GM19455 (cell line): ENCODE results near the gene HOXB5.

Source experiments
- ATAC-seq: cut with Tn5 transposase; IDR thresholded peaks from one replicate; pipeline ENCODE4 v1.9.1; 2021; ENCODE audit not compliant: unreplicated experiment

The HOXB5 gene

GRCh38 chr17:48591255-48592056, 2.1 kb downstream of the HOXB5 start:
- no peak for ATAC-seq

GRCh38 chr17:48590607-48591161, 2.9 kb downstream of the HOXB5 start:
- ATAC-seq: no peak

- ATAC-seq: no peak
These were observed 3.6 kb downstream of the HOXB5 start, which contains the start of gene HOXB3 for GRCh38 chr17:48589831-48590606. TSS of gene HOXB3 (minus strand) at chr17:48590241. CDS start at chr17:48552474, 37,767 bp downstream.

GRCh38 chr17:48589060-48589830, 4.3 kb downstream of the HOXB5 start:
- ATAC-seq: no peak

GRCh38 chr17:48588528-48588927, 5.1 kb downstream of the HOXB5 start:
- ATAC-seq: no peak

- ATAC-seq: no peak
These were observed 5.5 kb downstream of the HOXB5 start for GRCh38 chr17:48588074-48588415.

GRCh38 chr17:48587276-48588073, 6.1 kb downstream of the HOXB5 start:
- ATAC-seq: no peak

GRCh38 chr17:48586355-48587258, 7.0 kb downstream of the HOXB5 start:
- ATAC-seq: no peak

- ATAC-seq: no peak
These were observed 9.3 kb downstream of the HOXB5 start for GRCh38 chr17:48584223-48584741.

GRCh38 chr17:48583708-48584222, 9.8 kb downstream of the HOXB5 start:
- no peak for ATAC-seq

GRCh38 chr17:48582750-48583069, 10.9 kb downstream of the HOXB5 start:
- ATAC-seq: no peak

- ATAC-seq: no peak
These were observed 13.6 kb downstream of the HOXB5 start for GRCh38 chr17:48579760-48580554.

GRCh38 chr17:48579471-48579759, 14.2 kb downstream of the HOXB5 start:
- no peak for ATAC-seq

GRCh38 chr17:48578616-48579470, 14.7 kb downstream of the HOXB5 start:
- ATAC-seq: peak; percentile 13

GRCh38 chr17:48577946-48578615, 15.5 kb downstream of the HOXB5 start, which contains the start of gene HOXB4:
TSS of gene HOXB4 (minus strand) at chr17:48578350. CDS start at chr17:48578319, 31 bp downstream.
- peak; percentile 53 for ATAC-seq

GRCh38 chr17:48577330-48577945, 16.1 kb downstream of the HOXB5 start:
- ATAC-seq: no peak
